Loucy (cell line): ENCODE data around the gene PLSCR5.

Experiments
- CTCF ChIP-seq: fragments of 200-600 bp; sonication (generic); conservative IDR thresholded peaks from 2 replicates; pipeline ENCODE4 v1.5.1; 2014; ENCODE audit warnings: mild to moderate bottlenecking, antibody characterized with exemption, low read length
- EZH2phosphoT487 ChIP-seq: fragments of 200-600 bp; IDR thresholded peaks from 2 replicates; pipeline ENCODE4 v1.6.1; 2018; ENCODE audit warnings: antibody characterized with exemption, mild to moderate bottlenecking, moderate library complexity, borderline replicate concordance

GRCh38 chr3:146590521-146590920, 14.6 kb downstream of the PLSCR5 start:
- TF ChIP-seq CTCF (no peak), EZH2phosphoT487 (no peak)
